ENCODE data around the gene BCAS3.

BCAS3 gene

DNA sequence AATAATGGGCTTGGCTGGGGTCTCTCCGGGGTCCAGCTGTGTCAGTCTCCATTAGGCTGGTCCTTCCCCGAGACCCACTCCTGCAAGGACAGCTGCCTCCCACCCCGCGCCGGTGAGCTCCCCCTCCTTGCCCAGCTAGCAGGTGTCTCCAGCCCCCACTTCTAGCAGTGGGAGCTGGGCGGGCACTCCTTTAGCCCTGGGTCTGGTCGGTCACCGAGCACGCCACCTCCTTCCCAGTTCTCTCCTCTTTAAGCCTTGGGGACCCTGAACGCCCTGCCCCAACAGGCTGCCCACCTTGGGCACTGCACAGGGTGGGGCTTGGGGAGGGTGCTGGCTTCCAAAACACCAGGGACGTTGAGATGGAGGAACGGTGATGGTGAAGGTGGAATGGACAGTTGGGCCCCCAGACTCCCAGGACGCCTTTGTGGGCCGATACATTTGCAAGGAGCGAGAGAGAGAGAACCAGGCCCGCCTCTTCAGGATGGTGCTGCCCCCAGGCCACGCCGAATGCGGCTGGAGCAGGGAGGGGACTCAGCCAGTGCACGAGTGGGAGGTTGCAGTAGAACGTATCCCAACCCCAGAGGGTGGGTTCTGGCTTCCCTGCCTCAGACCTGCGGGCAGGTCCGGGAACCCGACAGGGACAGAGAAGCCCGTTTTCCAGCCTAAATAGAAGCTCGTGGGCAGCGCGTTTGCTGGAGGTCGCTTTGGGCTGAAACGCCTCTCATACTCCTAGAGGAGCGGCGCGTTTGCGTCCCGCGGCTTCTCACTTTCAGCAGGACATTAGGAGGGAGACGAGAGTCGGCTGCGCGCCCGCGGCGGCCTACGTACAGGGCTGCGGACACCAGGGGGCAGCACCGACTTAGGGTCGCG is 732.7 kb downstream of the BCAS3 start:
- Histone ChIP-seq H3K9me3 (no peaks in the 10 kb centered on the region), H3K36me3 (peaks cover 34% of the 10 kb centered on the region), H3K4me1 (peaks cover 5% of the 10 kb centered on the region), H3K27me3 (no peaks in the 10 kb centered on the region), H3K4me3 (ENCODE audit: low read depth, low read length) (no peak overlapping the region)
- TF ChIP-seq, protein P1, sequence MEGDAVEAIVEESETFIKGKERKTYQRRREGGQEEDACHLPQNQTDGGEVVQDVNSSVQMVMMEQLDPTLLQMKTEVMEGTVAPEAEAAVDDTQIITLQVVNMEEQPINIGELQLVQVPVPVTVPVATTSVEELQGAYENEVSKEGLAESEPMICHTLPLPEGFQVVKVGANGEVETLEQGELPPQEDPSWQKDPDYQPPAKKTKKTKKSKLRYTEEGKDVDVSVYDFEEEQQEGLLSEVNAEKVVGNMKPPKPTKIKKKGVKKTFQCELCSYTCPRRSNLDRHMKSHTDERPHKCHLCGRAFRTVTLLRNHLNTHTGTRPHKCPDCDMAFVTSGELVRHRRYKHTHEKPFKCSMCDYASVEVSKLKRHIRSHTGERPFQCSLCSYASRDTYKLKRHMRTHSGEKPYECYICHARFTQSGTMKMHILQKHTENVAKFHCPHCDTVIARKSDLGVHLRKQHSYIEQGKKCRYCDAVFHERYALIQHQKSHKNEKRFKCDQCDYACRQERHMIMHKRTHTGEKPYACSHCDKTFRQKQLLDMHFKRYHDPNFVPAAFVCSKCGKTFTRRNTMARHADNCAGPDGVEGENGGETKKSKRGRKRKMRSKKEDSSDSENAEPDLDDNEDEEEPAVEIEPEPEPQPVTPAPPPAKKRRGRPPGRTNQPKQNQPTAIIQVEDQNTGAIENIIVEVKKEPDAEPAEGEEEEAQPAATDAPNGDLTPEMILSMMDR (IDR thresholded peaks at IDR 0.05; ENCODE audit: low read depth, low read length), result peak; percentile 21
- DNase-seq, result peak; percentile 68

DNA sequence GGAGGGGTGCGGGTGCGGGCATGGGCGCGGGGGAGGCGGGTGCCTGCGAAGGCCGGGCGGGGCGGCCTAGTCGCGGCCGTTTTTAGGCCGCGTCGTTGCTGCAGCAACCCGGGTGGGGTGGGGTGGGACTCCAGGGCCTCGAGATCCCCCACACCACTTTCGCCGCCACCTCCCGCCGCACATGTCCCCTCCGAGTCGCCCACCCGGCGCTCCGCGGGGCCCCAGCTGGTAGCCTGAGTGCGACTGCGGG is 733.3 kb downstream of the BCAS3 start:
- no peaks in the 10 kb centered on the region for H3K27me3 ChIP-seq

DNA sequence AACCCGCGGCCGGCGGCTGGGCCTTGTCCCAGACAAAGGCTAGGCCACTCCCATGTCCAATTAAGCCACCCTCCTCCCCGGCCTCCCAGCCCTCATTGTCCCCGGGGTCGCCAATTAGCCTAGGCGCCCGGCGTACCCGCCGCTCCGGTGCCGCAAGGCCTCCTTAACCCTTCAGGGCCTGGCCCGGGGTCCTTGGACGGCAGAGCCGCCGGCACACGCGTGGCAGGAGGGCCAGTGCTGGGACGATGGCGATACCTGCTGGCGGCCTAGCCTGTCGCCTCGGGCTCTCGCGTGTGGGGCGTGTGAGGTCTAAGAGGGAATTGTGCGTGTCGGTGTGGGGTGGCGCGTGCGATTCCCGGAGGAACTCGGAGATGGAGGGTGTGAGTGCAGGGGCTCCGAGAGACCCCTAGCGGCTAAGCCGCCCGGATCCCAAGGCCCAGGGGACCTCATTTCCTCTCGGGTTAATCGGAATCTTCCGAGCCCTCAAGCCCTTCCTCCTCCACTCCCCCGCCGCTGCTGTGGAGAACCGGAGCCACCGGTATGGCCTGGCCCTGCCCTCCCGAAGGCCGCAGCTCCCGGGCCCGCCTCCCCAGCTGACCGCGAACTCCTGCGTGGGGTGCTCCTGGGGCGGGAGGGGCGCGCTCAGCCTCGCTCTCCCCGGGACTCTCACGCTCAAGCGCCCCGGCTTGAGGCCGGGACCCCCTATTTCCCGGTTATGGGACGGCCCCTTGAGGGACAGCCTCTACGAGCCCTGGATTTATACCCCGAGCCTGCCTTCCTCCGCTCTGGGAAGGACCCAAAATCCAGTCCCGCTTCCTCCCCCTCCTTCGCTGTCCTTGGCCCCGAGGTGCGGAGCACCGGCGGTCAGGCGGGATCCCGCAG is 733.9 kb downstream of the BCAS3 start:
- Histone ChIP-seq H3K4me1 (no peaks in the 10 kb centered on the region; the same call in none of the 2 replicates), H3K36me3 (peaks cover 23% of the 10 kb centered on the region), H3K9me3 (no peaks in the 10 kb centered on the region), H3K27me3 (no peaks in the 10 kb centered on the region), H3K4me3 (ENCODE audit: low read depth, low read length) (peak overlapping the region; percentile 85)
- TF ChIP-seq, protein P1 (IDR thresholded peaks at IDR 0.05; ENCODE audit: low read depth, low read length), result peak; percentile 63
- DNase-seq, result peak; percentile 85

More for the DNA sequence above, 733.3 kb downstream of the BCAS3 start:
- Histone ChIP-seq H3K4me1 (peaks cover 4% of the 10 kb centered on the region), H3K4me3 (ENCODE audit: low read depth, low read length) (peak overlapping the region; percentile 85), H3K9me3 (no peaks in the 10 kb centered on the region), H3K36me3 (peaks cover 28% of the 10 kb centered on the region)
- TF ChIP-seq, protein P1 (IDR thresholded peaks at IDR 0.05; ENCODE audit: low read depth, low read length), result no peak
- DNase-seq, result no peak

DNA sequence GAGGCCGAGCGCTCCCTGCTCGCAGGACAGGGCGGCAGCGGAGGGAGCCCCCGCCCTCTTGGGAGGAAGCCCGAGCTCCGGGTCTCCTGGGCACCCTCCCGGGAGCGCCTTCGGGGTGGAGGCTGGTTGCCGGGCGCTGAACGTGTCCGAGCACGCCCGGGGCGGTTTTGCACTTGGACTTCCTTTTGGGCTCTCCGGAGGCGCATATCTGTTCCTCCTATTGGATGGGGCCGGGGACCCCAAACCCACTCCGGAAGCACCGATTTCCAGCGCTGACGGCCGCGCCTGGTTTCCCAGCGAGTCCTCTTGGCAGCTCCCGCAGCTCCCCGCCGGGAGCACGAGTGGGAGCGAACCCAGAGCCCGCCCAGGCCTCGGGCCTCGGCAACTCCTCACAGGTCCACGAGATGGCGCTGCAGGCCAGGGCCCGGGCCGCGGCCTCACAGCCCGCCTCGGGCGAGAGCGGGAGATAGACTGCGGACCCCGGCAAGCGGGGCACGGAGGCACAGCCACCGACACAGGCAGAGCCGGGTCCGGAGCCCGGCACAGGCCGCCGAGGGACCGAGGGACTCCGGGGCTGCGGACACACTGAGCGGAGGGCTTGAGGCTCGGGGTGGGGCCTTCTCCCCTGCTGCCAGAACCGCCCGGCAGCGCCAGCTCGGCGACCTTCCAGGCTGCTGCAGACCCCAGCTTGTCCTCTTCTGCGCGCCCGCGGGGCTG is 734.6 kb downstream of the BCAS3 start:
- Histone ChIP-seq H3K27me3 (no peaks in the 10 kb centered on the region), H3K4me1 (no peaks in the 10 kb centered on the region; the same call in none of the 2 replicates), H3K9me3 (no peaks in the 10 kb centered on the region), H3K4me3 (ENCODE audit: low read depth, low read length) (peak overlapping the region; percentile 85), H3K36me3 (peaks cover 16% of the 10 kb centered on the region)
- TF ChIP-seq, protein P1 (IDR thresholded peaks at IDR 0.05; ENCODE audit: low read depth, low read length), result peak; percentile 93
- DNase-seq, result peak; percentile 90

DNA sequence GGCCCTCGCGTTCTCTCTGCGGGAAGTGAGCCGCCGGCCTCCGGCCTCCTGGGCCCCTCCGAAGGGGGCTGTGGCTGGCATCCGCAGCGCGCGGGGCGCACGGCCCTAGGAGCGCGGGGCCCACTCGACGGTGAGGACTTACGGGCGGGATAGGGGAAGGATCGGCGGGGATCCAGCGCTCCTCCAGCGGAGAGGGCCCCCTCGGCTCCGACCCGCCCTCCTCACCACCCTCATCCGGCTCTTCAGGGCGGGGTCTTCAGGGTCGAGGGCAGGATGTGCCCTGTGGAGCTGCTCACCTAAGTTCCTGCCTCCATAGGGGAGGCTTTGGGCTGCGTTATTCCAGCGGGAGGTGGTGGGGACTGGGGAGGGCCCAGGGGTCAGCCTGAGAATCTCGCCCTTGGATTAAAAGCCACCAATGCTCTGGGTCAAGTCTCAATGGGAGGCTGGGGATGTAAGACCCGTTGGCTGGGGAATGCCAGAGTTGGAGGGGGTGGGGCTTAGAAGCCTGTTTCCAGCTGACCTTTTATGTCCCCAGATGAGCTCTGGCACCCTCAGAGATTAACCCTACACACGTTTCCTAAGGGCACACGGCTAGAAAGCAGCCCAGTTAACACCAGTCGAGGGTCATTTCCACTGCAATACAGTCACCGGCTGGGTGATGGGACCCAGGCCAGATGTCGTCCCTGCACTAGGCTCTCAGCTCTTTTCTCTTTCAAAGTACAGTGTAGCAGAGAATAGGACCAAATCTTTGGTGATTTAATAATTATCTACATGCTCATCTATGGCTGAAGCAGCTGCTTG is 735.4 kb downstream of the BCAS3 start:
- TF ChIP-seq, protein P1 (IDR thresholded peaks at IDR 0.05; ENCODE audit: low read depth, low read length), result no peak
- H3K27me3 ChIP-seq, result no peaks in the 10 kb centered on the region
- DNase-seq, result peak; percentile 35

More for the DNA sequence above, 735.4 kb downstream of the BCAS3 start:
- Histone ChIP-seq H3K4me1 (no peaks in the 10 kb centered on the region; the same call in none of the 2 replicates), H3K36me3 (peaks cover 9% of the 10 kb centered on the region), H3K4me3 (ENCODE audit: low read depth, low read length) (peak overlapping the region; percentile 85), H3K9me3 (no peaks in the 10 kb centered on the region)
